Upper lobe of left lung (tissue), 4 donors: ENCODE data around the gene TSPAN10.

Experiments used
- CTCF ChIP-seq, 6 experiments: fragments of 450-650 bp in 4 of 6; fragments of 200-600 bp in 2 of 6; sonication (generic) in 2 of 6; IDR thresholded peaks; one replicate each; pipeline ENCODE4 v1.5.1; 2016 to 2019; ENCODE audit warnings: antibody characterized with exemption in 6 of 6
- EP300 ChIP-seq, 4 donors: sonication (generic); formaldehyde crosslinking; IDR thresholded peaks; one replicate each; pipeline ENCODE4 v1.5.1; 2017; ENCODE audit warnings: antibody characterized with exemption in 4 of 4, control low read depth in 2 of 4
- POLR2A ChIP-seq, 4 donors: fragments of 450-650 bp; IDR thresholded peaks; one replicate each; pipeline ENCODE4 v1.5.1; 2016 to 2017; ENCODE audit warnings: antibody characterized with exemption in 4 of 4, mild to moderate bottlenecking in 2 of 4

DNA sequence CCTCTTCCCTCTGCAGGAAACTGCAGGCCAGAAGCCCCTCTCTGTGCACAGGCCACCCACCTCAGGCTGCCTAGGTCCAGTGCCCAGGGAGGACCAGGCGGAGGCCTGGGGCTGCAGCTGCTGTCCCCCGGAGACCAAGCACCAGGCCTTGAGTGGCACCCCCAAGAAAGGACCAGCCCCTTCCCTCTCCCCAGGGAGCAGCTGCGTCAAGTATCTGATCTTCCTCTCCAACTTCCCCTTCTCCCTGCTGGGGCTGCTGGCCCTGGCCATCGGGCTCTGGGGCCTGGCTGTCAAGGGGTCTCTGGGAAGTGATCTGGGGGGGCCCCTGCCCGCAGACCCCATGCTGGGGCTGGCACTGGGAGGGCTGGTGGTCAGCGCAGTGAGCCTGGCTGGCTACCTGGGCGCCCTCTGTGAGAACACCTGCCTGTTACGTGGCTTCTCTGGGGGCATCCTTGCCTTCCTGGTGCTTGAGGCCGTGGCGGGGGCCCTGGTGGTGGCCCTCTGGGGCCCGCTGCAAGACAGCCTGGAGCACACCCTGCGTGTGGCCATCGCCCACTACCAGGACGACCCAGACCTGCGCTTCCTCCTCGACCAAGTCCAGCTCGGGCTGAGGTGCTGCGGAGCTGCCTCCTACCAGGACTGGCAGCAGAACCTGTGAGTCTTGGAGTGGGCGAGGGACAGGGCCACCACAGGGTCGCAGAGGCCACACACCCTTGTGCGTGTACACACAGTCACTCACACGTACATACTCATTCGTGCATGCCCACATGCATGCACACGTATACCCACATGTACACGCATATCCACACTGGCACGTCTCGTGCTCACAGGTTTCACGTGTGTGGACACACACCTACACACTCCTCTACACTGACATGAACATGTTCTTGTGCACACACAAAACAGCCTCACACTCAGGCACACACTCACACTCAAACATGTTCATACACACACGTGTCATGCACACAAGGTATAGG is 8.3 kb downstream of the TSPAN10 start:
- no peak for TF ChIP-seq EP300 (IDR thresholded peaks at IDR 0.05)
- no peak for TF ChIP-seq CTCF (IDR thresholded peaks at IDR 0.05)
- no peak for TF ChIP-seq POLR2A (IDR thresholded peaks at IDR 0.05)
